ENCODE data around the gene NUMBL. TPM values are rescaled to one million over a fixed set of nuclear protein-coding genes. Genes with fewer than 3 reads are reported as not detected.

Gene NUMBL
- total RNA-seq, 1 experiment from 2014 or later, result 18.3 TPM

DNA sequence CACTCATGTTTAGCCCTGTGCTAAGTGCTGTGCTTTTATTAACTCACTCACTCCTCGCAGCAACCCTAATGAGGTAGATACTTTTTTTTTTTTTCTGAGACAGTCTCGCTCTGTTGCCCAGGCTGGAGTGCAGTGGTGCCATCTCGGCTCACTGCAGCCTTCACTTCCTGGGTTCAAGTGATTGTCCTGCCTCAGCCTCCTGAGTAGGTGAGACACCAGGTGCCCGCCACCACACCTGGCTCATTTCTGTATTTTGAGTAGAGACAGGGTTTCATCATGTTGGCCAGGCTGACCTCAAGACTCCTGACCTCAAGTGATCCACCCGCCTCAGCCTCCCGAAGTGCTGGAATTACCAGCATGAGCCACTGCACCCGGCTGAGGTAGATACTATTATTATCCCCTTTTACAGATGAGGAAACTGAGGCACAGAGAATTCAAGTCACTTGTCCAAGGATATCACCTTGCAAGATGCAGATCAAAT is 29.0 kb upstream of the NUMBL start:
- Histone ChIP-seq H3K36me3 (replicated peaks; ENCODE audit: control insufficient read depth, insufficient read depth, low read length) (peaks cover 2% of the 10 kb centered on the region), H3K27me3 (ENCODE audit: control insufficient read depth, insufficient read depth, low read length) (no peaks in the 10 kb centered on the region), H3K4me3 (ENCODE audit: insufficient read depth, low read depth, low read length) (peak overlapping the region; percentile 65)
- DNase-seq, result no peak

DNA sequence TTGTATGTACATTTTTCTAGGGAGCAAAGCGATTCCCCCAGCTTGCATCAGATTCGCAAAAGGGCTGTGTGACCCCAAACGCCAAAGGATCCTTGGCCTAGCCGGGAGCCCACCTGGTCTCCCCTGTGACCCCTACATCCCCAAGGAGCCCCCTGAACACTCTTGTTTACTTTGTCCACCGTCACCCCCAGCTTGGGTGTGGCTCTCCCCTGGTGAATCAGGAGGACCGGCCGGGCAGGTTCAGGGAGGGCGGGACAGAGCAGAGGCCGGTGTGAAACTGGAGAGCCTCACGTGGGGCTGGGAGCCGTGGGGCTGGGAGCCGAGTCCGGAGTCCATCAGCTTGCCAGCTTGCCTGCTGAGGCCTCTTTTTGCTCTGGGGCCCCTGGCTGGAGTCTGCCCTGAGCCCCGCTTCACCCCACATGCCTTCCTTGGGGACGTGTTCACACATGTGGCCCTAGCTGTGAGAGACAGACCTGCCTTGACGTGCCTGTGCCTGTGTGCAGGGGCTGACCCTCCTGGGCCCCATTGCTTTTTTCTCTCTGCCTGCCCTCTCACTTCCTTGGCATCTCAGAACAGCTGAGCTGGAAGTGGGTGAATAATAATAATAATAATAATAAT is 28.4 kb upstream of the NUMBL start:
- H3K27me3 ChIP-seq (ENCODE audit: control insufficient read depth, insufficient read depth, low read length), result no peaks in the 10 kb centered on the region
- H3K36me3 ChIP-seq (replicated peaks; ENCODE audit: control insufficient read depth, insufficient read depth, low read length), result no peaks in the 10 kb centered on the region
- peak overlapping the region; percentile 65 for H3K4me3 ChIP-seq (ENCODE audit: insufficient read depth, low read depth, low read length)
- peak; percentile 76 for DNase-seq

DNA sequence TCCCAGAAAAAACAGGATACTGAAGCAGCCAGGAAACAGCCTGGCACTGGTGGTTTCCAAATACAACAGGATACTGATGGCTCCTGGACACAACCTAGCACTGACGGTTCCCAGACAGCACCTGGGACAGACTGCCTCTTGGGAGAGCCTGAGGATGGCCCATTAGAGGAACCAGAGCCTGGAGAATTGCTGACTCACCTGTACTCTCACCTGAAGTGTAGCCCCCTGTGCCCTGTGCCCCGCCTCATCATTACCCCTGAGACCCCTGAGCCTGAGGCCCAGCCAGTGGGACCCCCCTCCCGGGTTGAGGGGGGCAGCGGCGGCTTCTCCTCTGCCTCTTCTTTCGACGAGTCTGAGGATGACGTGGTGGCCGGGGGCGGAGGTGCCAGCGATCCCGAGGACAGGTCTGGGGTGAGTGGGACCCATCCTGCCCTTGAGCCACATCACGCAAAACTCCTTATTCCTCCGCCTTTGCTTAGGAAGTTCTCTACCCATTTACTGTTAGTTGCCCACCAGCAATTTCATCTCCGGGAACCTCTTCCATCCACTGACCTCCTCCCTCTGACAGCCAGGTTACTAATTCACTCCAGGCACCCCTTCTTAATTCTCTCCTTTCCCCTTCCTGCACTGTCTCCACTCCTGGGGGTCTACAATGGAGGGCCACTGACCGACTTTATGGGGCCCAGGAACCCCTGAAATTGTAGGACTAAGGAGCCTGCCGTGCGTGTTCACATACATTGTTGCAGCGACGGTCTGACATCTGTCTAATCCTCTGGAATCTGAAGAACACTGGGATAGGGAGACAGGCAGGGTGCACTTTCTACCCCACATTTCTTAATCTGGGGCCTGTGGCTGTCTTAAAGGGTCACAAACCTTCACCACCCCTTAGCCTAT is 27.7 kb upstream of the NUMBL start:
- Histone ChIP-seq H3K4me3 (ENCODE audit: insufficient read depth, low read depth, low read length) (peak overlapping the region; percentile 65), H3K27me3 (ENCODE audit: control insufficient read depth, insufficient read depth, low read length) (no peaks in the 10 kb centered on the region), H3K36me3 (replicated peaks; ENCODE audit: control insufficient read depth, insufficient read depth, low read length) (no peaks in the 10 kb centered on the region)
- peak; percentile 67 for DNase-seq

DNA sequence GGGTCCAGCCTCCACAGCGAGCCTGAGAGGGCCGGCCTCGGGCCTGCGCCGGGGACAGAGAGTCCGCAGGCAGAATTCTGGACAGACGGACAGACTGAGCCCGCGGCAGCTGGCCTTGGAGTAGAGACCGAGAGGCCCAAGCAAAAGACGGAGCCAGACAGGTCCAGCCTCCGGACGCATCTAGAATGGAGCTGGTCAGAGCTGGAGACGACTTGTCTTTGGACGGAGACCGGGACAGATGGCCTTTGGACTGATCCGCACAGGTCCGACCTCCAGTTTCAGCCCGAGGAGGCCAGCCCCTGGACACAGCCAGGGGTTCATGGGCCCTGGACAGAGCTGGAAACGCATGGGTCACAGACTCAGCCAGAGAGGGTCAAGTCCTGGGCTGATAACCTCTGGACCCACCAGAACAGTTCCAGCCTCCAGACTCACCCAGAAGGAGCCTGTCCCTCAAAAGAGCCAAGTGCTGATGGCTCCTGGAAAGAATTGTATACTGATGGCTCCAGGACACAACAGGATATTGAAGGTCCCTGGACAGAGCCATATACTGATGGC is 27.0 kb upstream of the NUMBL start:
- H3K36me3 ChIP-seq (replicated peaks; ENCODE audit: control insufficient read depth, insufficient read depth, low read length), result no peaks in the 10 kb centered on the region; the same call in 1 of the 2 replicates
- peak overlapping the region; percentile 65 for H3K4me3 ChIP-seq (ENCODE audit: insufficient read depth, low read depth, low read length)
- no peak for DNase-seq
- H3K27me3 ChIP-seq (ENCODE audit: control insufficient read depth, insufficient read depth, low read length), result no peaks in the 10 kb centered on the region

DNA sequence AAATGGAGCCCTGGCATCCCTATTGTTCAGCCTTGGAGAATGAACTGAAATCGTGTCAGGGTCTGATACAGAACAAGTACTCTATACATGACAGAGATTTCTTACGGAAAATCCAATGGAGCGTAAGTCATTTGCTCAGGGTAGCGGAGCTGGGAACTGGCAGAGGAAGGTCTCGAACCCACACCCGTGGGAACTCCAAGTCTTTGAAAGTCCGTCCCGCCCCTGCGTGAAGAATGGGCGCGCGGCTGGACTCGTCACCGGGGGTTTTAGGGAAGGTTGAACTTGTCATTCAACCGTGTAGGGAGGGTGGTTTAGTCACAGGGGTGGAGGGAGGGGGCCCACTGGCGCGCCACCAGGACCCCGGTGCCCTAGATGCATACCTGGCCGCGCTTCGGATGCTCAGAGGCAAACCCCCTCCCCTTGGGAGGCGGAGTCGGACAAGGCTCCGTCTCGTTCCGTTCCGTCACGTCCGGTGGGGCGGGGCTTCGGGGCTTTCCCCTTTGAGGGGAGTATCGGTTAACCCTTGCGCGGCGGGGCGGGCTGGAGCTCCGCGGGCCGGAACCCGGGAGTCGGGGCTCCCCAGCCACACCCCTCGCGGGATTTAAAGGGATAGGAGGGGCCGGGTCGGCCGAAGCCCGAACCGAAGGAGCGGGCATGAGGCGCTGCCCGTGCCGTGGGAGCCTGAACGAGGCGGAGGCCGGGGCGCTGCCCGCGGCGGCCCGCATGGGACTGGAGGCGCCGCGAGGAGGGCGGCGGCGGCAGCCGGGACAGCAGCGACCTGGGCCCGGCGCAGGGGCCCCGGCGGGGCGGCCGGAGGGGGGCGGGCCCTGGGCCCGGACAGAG is 26.3 kb upstream of the NUMBL start, which contains the start of the genes COQ8B and ITPKC:
Gene COQ8B, minus strand, starts transcription at position 405 of the 843 bp plus-strand sequence. CDS start 2,254 bp downstream, outside the sequence.
Gene ITPKC, plus strand, starts transcription at position 631 of the 843 bp plus-strand sequence. Its CDS starts 24 bp downstream, at position 655.
- no peaks in the 10 kb centered on the region for H3K27me3 ChIP-seq (ENCODE audit: control insufficient read depth, insufficient read depth, low read length)
- H3K36me3 ChIP-seq (replicated peaks; ENCODE audit: control insufficient read depth, insufficient read depth, low read length), result no peaks in the 10 kb centered on the region; the same call in 1 of the 2 replicates
- H3K4me3 ChIP-seq (ENCODE audit: insufficient read depth, low read depth, low read length), result peak within 1 kb of the TSS; percentile 65
- peak; percentile 99 for DNase-seq

DNA sequence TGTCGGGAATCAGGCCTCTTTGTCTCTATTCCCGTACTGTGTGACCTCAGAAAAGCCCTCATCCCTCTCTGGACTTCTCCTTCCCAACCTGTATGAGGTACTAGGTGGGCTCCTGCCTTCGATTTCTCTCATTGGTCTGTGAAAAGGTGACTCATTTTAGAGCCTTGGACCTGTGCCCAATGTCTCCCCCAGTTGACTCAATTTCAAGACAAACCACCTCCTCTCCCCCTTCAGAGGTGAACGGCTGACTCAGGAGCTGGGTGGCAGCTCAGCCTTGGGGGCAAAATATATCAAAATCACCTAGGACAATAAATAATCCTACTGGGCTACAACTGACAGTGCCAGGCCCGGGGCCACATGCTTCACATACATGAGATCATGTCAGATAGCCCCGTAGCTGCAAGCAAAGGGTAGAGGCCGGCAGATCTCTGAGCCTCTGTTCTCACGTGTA is 25.6 kb upstream of the NUMBL start:
- H3K4me3 ChIP-seq (ENCODE audit: insufficient read depth, low read depth, low read length), result peak overlapping the region; percentile 65
- H3K36me3 ChIP-seq (replicated peaks; ENCODE audit: control insufficient read depth, insufficient read depth, low read length), result peaks cover 4% of the 10 kb centered on the region
- no peak for DNase-seq
- H3K27me3 ChIP-seq (ENCODE audit: control insufficient read depth, insufficient read depth, low read length), result no peaks in the 10 kb centered on the region

DNA sequence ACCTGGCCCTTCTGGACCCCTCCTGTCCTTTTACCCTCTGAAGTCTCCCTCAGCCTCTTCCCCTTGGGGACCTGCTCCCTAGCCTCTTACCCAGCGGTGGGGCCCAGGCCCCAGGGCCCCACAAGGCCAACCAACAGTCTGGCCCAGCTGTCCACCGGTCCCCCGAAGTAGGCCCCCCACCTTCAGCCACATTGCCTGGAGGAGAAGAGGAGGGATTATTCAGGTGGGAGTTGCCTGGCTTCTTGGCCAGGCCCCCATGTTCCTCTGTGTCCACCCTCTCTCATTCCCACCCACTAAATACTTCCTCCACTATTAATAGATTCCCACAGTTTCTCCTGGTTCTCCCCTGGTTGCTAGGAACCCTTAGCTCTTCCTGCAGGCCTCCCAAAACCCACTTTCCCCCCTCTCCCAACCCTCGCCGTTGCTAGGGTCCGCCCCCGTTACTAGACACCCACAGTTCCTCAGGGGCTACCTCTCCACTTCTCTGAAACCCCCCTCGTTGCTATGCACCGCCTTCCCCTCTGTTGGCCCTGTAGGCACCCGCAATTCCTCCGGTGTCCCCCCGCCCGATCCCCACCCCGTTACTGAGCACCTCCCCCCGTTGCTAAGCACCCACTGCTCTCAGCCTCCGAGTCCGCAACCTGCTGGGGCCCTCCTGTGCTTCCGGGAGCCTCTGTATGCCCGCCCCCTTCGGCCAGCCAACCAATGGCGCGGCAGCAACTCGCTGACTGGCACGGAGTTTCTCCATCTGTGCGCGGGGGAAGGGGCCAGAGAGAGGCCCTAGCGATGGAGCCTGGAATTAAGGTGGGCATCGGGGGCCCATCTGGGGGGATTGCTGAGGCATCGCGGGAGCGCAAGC is 24.2 kb upstream of the NUMBL start:
- Histone ChIP-seq H3K4me3 (ENCODE audit: insufficient read depth, low read depth, low read length) (peak overlapping the region; percentile 65), H3K27me3 (ENCODE audit: control insufficient read depth, insufficient read depth, low read length) (no peaks in the 10 kb centered on the region), H3K36me3 (replicated peaks; ENCODE audit: control insufficient read depth, insufficient read depth, low read length) (peaks cover 7% of the 10 kb centered on the region)
- peak; percentile 97 for DNase-seq

DNA sequence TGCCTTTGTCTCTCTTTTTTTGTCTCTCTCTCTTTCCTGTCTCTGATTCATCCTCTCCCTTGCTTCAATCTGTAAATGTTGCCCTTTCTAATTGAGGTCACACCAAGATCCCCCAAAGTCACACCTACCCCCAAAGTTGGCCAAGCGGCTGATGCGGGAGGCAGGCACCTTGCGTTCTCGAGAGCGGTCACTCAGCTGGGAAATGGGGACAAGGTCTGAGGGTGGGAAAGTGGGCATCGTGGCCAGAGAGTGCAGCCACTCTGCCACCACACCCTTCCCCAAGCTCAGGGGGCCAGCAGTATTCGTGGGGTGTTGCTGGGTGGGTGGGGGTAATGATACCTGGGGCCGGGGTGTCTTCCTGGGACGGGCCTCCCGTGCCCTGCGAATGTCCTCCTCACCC is 23.5 kb upstream of the NUMBL start:
- Histone ChIP-seq H3K4me3 (ENCODE audit: insufficient read depth, low read depth, low read length) (no peak overlapping the region), H3K36me3 (replicated peaks; ENCODE audit: control insufficient read depth, insufficient read depth, low read length) (peaks cover 7% of the 10 kb centered on the region), H3K27me3 (ENCODE audit: control insufficient read depth, insufficient read depth, low read length) (no peaks in the 10 kb centered on the region)
- no peak for DNase-seq

DNA sequence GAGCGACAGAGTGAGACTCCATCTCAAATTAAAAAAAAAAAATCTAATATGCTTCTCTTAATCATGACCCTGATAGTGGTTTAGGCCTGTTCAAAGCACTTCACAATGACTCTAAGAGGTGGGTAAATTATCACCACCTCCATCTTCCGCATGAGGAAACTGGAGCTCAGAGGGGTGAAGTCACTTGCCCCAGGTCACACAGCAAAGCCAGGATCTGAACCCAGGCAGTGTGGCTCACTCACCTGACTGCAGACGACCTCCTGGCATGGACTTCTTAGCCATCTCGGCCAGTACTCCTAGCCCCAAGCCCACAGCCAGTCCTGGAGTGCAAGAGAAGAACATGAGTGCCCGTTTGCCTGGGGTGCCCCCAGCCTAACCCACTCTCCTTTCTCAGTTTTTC is 19.4 kb upstream of the NUMBL start:
- DNase-seq, result no peak
- H3K4me3 ChIP-seq (ENCODE audit: insufficient read depth, low read depth, low read length), result no peak overlapping the region
- peaks cover 13% of the 10 kb centered on the region for H3K36me3 ChIP-seq (replicated peaks; ENCODE audit: control insufficient read depth, insufficient read depth, low read length)
- no peaks in the 10 kb centered on the region for H3K27me3 ChIP-seq (ENCODE audit: control insufficient read depth, insufficient read depth, low read length)

DNA sequence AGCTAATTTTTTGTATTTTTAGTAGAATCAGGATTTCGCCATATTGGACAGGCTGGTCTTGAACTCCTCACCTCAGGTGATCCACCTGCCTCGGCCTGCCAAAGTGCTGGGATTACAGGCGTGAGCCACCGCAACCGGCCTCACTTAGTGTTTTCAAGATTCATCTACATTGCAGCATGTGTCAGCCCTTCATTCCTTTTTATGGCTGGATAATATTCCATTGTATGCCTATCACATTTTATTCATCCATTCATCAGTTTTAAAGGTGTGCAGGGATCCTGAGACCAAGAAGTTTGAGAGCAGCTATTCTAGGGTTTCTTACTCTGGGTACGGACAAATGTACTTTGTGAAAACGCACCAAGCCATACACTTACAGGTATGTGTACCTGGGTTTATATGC is 17.2 kb upstream of the NUMBL start:
- Histone ChIP-seq H3K27me3 (ENCODE audit: control insufficient read depth, insufficient read depth, low read length) (no peaks in the 10 kb centered on the region), H3K36me3 (replicated peaks; ENCODE audit: control insufficient read depth, insufficient read depth, low read length) (peaks cover 16% of the 10 kb centered on the region), H3K4me3 (ENCODE audit: insufficient read depth, low read depth, low read length) (no peak overlapping the region)
- no peak for DNase-seq

DNA sequence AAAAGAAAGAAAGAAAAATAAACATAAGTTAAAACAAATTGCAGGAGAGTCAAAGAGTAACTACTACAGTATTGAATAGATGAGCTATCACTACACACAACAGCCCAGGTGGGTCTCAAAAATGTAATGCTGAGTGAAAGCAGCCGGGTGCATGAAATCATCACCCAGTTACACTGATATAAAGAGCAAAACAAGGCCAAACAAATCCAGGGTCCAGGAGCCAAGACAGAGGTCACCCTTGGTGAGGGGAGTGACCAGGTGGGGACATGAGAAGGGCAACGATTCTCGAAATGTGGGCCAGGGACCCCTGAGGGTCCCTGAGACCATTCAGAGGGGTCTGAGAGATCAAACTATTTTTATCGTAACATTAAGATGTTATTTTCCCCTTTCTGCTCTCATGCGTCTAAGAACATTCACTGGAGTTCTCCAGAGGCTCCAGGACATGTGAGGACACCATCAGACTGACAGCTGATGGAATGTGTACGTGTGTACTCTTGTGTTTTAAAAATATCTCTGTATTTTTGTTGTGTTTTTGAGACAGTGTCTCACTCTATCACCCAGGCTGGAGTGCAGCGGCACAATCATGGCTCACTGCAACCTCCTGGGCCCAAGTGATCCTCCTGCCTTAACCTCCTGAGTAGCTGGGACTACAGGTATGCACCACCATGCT is 15.6 kb upstream of the NUMBL start:
- no peak overlapping the region for H3K4me3 ChIP-seq (ENCODE audit: insufficient read depth, low read depth, low read length)
- DNase-seq, result no peak
- H3K27me3 ChIP-seq (ENCODE audit: control insufficient read depth, insufficient read depth, low read length), result no peaks in the 10 kb centered on the region
- peaks cover 17% of the 10 kb centered on the region for H3K36me3 ChIP-seq (replicated peaks; ENCODE audit: control insufficient read depth, insufficient read depth, low read length)

DNA sequence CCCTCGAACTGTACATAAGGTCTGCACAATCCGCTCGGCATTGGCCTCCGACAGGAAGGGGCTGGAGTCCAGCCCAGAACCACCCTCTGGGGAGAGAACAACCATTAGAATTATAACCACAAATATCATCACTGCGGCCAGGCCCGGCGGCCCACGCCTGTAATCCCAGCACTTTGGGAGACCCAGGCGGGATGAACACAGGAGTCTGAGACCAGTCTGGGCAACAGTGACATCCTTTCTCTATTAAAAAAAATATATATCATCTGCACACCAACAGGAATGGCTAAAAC is 14.9 kb upstream of the NUMBL start:
- Histone ChIP-seq H3K36me3 (replicated peaks; ENCODE audit: control insufficient read depth, insufficient read depth, low read length) (peaks cover 15% of the 10 kb centered on the region), H3K27me3 (ENCODE audit: control insufficient read depth, insufficient read depth, low read length) (no peaks in the 10 kb centered on the region), H3K4me3 (ENCODE audit: insufficient read depth, low read depth, low read length) (no peak overlapping the region)
- DNase-seq, result no peak
